Osteoblast (primary cell): ENCODE results near the gene MAD1L1. TPM values are rescaled to one million over a fixed set of nuclear protein-coding genes. Genes with fewer than 3 reads are reported as not detected.
"Not testable (repeated sequence)": the region's sequence is repeated elsewhere in the genome, so short reads cannot be mapped to it uniquely, and the experiment has no call there.

ENCODE experiments used
- DNase-seq: peaks from one replicate; pipeline ENCODE4 v3.0.0; 2011; ENCODE audit warnings: low spot score, mixed read lengths; ENCODE audit not compliant: insufficient read length; ENCODE audit errors: missing footprints
- H2AFZ ChIP-seq: 2 replicates; pipeline ENCODE4 v1.6.0; 2011; ENCODE audit warnings: mild to moderate bottlenecking, low read length
- H3K27ac ChIP-seq: 2 replicates; pipeline ENCODE4 v1.5.1; 2011; ENCODE audit warnings: mild to moderate bottlenecking, low read depth, low read length, moderate library complexity
- H3K27me3 ChIP-seq: 2 replicates; pipeline ENCODE4 v1.6.0; 2012; ENCODE audit warnings: mild to moderate bottlenecking, control low read depth, inconsistent platforms, low read length, moderate library complexity; ENCODE audit not compliant: insufficient read depth
- H3K36me3 ChIP-seq: 2 replicates; pipeline ENCODE4 v1.5.1; 2011; ENCODE audit warnings: mild to moderate bottlenecking, low read length, control low read depth, moderate library complexity; ENCODE audit not compliant: insufficient read depth
- H3K4me1 ChIP-seq: 2 replicates; pipeline ENCODE4 v1.5.1; 2011; ENCODE audit warnings: mild to moderate bottlenecking, low read length, control low read depth, moderate library complexity; ENCODE audit not compliant: insufficient read depth
- H3K4me2 ChIP-seq: 2 replicates; pipeline ENCODE4 v1.6.0; 2011; ENCODE audit warnings: mild to moderate bottlenecking, low read length; ENCODE audit not compliant: insufficient read depth
- H3K4me3 ChIP-seq: fragments of 200-600 bp; sonication (generic); 3 replicates; pipeline ENCODE4 v1.5.1; 2012; ENCODE audit warnings: mild to moderate bottlenecking, low read length, inconsistent platforms; ENCODE audit not compliant: insufficient read depth
- H3K79me2 ChIP-seq: 2 replicates; pipeline ENCODE4 v1.6.0; 2012; ENCODE audit warnings: mild to moderate bottlenecking, low read length, control low read depth, inconsistent platforms; ENCODE audit not compliant: insufficient read depth
- H3K9me3 ChIP-seq: 2 replicates; pipeline ENCODE4 v1.5.1; 2011; ENCODE audit warnings: low read depth, low read length, control low read depth
- H4K20me1 ChIP-seq: 2 replicates; pipeline ENCODE4 v1.6.0; 2012; ENCODE audit warnings: mild to moderate bottlenecking, low read length, control low read depth; ENCODE audit not compliant: insufficient read depth
- total RNA-seq: library from RNA; depleted of rRNA; stranded (reverse); fragments of >200 nt; gene quantifications from 2 replicates; pipeline ENCODE4 v1.2.3, GENCODE V29; 2012
- TF ChIP-seq, protein P1 (sequence below): IDR thresholded peaks from 2 replicates; pipeline ENCODE4 v1.5.1; 2011; ENCODE audit warnings: mild to moderate bottlenecking, low read depth, low read length, moderate library complexity; ENCODE audit errors: extremely low read depth

Gene MAD1L1
- total RNA-seq, 1 donor = 66.2 TPM

DNA sequence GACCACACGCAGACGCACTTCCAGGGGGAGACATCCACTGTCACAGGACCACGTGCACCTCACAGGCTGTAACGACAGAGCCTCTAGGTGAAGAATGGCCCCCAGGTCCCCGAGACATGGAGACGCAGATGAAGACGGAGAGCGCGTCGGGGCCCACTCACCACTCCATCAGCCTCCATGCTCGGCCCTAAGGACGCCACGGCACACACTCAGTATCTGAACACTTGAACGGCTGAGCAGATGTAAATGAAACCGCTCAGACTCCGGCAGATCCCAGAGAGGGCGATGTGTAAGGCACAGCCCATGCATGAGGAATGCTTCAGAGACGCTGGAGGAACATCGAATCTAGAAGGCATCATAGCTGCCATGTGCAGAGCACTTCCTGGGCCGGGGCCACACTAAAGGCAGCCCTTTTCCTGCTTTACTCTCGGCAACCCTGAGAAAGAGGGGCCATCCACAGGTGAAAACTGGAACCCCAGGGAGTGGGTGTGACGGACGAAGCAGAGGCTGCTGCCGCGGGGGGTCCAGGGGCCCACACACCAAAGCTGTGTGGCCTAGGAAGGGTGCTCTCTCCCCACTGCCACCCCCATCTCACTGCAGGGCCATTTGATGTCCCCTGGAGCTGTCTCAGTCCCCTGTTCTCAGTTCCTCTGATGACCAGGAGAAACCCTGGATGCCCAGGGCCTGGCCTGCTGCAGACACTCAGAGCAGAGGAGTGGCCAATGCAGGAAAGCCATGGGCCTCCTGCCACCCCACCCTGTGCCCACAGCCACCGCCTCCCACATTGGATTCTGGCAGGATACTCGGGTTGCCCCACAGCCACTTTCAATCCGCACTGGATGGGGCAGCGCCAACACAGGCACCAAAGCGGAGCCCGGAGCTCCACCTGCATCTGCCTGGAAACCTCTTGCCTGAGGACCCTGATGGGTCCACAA, 253.8 kb downstream of the MAD1L1 start:
- Histone ChIP-seq H3K4me2 (no peak overlapping the region), H3K4me3 (no peak overlapping the region), H2AFZ (no peak overlapping the region), H3K27ac (no peak overlapping the region), H3K36me3 (peaks cover 3% of the 10 kb centered on the region), H3K9me3 (no peaks in the 10 kb centered on the region), H3K79me2 (no peaks in the 10 kb centered on the region), H4K20me1 (no peaks in the 10 kb centered on the region), H3K4me1 (no peaks in the 10 kb centered on the region), H3K27me3 (no peaks in the 10 kb centered on the region)
- DNase-seq = no peak
- TF ChIP-seq, protein P1, sequence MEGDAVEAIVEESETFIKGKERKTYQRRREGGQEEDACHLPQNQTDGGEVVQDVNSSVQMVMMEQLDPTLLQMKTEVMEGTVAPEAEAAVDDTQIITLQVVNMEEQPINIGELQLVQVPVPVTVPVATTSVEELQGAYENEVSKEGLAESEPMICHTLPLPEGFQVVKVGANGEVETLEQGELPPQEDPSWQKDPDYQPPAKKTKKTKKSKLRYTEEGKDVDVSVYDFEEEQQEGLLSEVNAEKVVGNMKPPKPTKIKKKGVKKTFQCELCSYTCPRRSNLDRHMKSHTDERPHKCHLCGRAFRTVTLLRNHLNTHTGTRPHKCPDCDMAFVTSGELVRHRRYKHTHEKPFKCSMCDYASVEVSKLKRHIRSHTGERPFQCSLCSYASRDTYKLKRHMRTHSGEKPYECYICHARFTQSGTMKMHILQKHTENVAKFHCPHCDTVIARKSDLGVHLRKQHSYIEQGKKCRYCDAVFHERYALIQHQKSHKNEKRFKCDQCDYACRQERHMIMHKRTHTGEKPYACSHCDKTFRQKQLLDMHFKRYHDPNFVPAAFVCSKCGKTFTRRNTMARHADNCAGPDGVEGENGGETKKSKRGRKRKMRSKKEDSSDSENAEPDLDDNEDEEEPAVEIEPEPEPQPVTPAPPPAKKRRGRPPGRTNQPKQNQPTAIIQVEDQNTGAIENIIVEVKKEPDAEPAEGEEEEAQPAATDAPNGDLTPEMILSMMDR = no peak

DNA sequence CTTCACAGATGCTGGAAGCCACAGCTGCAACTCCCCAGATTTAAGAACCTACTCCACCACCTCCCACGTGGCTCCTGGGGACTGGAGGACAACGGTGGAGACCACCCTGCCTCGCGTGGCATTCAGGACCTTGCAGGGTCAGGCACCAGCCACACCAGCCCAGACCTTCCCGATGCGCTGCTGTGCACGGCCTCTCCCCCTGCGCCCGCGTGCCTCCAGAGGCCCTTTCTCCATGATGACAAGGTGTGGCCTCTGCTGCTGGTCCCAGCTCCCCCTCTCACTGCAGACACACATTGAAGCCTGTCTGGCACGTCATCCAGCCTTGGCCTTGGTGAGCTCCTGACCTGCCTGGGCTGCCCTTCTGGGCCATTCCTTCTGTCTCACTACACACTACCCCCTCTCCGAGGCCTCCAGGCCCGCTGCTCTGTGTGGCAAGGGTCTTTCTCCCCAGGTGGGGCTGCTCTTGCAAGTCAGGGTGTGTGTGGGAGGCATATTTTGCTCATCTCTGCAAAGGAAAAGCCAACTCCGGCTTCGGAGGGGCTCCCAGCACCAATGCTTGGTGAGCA, 254.8 kb downstream of the MAD1L1 start:
- Histone ChIP-seq H3K4me2 (no peak overlapping the region), H2AFZ (no peak overlapping the region)
- no peak for DNase-seq

DNA sequence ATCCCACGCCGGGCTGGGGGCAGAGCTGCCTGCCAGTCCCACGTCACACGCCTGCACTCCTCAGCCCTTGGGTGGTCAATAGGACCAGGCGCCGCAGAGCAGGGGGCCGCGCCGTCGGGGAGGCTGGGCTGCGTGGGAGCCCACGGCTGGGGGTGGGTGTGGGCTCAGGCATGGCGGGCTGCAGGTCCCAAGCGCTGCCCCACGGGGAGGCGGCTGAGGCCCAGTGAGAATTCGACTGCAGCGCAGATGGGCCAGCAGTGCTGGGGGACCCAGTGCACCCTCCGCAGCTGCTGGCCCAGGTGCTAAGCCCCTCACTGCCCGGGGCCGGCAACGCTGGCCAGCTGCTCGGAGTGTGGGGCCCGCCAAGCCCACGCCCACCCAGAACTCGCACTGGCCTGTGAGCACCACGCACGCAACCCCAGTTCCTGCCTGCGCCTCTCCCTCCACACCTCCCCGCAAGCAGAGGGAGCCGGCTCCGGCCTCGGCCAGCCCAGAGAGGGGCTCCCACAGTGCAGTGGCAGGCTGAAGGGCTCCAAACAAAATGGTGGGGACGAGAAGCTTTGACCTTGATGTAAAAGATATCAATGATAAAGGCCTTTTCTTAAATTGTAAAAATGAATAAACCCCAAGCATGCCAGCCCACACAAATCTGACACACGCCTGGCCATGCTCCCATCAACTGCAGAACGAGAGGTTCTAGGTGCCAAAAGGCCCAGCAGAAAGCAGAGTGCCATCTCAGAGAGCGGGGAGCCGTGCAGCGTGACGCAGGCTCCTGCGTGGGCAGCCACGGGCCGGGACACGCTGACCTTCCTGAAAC, 255.5 kb downstream of the MAD1L1 start:
- no peak overlapping the region for H3K4me2 ChIP-seq
- H3K27me3 ChIP-seq = no peaks in the 10 kb centered on the region
- H3K27ac ChIP-seq = no peak overlapping the region
- H3K79me2 ChIP-seq = no peaks in the 10 kb centered on the region
- H3K4me1 ChIP-seq = no peaks in the 10 kb centered on the region
- no peaks in the 10 kb centered on the region for H4K20me1 ChIP-seq
- H3K9me3 ChIP-seq = no peaks in the 10 kb centered on the region
- DNase-seq = no peak
- TF ChIP-seq, protein P1 = no peak
- H2AFZ ChIP-seq = no peak overlapping the region
- peaks cover 3% of the 10 kb centered on the region for H3K36me3 ChIP-seq
- H3K4me3 ChIP-seq = no peak overlapping the region

More for the DNA sequence above, 254.8 kb downstream of the MAD1L1 start:
- Histone ChIP-seq H3K36me3 (peaks cover 3% of the 10 kb centered on the region), H3K4me3 (no peak overlapping the region), H3K27me3 (no peaks in the 10 kb centered on the region), H4K20me1 (no peaks in the 10 kb centered on the region), H3K79me2 (no peaks in the 10 kb centered on the region), H3K27ac (no peak overlapping the region), H3K9me3 (no peaks in the 10 kb centered on the region), H3K4me1 (no peaks in the 10 kb centered on the region)
- TF ChIP-seq, protein P1 = no peak

DNA sequence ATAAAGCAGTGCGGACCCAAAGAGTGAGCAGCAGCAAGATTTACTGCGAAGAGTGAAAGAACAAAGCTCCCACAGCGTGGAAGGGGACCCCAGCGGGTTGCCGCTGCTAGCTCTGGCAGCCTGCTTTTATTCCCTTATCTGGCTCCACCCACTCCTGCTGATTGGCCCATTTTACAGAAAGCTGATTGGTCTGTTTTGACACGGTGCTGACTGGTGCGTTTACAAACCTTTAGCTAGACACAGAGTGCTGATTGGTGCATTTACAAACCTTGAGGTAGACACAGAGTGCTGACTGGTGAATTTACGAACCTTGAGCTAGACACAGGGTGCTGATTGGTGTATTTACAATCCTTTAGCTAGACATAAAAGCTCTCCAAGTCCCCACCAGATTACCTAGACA, 256.2 kb downstream of the MAD1L1 start:
- not testable (repeated sequence) for H2AFZ ChIP-seq, H3K79me2 ChIP-seq

More for the DNA sequence above, 256.2 kb downstream of the MAD1L1 start:
- H3K4me1 ChIP-seq, H3K4me2 ChIP-seq, H3K27me3 ChIP-seq, H4K20me1 ChIP-seq, DNase-seq, H3K9me3 ChIP-seq, H3K36me3 ChIP-seq, H3K4me3 ChIP-seq, H3K27ac ChIP-seq: not testable (repeated sequence)
